Endothelial cell of umbilical vein (primary cell): ENCODE data around the gene ATP13A3. TPM values are rescaled to one million over a fixed set of nuclear protein-coding genes. Genes with fewer than 3 reads are reported as not detected.

Experiments used
- BruUV-seq: library from RNA; stranded (reverse); fragments of 400-500 nt; replicated peaks from 2 replicates; lab custom pipeline; 2021; lab: Mats Ljungman, UMichigan
- CTCF ChIA-PET: fragments of 300-600, 350-600 bp; sonication (Branson Sonifier 250); formaldehyde crosslinking; loops from one replicate; lab custom pipeline; 2021; ENCODE audit warnings: antibody characterized with exemption, inconsistent platforms; lab: Charles Lee
- POLR2A ChIA-PET: fragments of 300-600, 350-600 bp; sonication (Branson Sonifier 250); formaldehyde crosslinking; loops from one replicate; lab custom pipeline; 2021; ENCODE audit warnings: antibody characterized with exemption, inconsistent platforms; lab: Charles Lee
- DNase-seq: peaks from one replicate; pipeline ENCODE4 v3.0.0-alpha.2; 2011; ENCODE audit warnings: low read depth, low spot score
- FAIRE-seq: peaks from 2 replicates; lab custom pipeline; 2011; peaks lifted over from hg19 to GRCh38; lab: Jason Lieb, UNC
- H2AFZ ChIP-seq: 2 replicates; pipeline ENCODE4 v1.6.0; 2012; ENCODE audit warnings: low read depth, low read length, control low read depth, inconsistent platforms
- H3K27ac ChIP-seq: 2 replicates; pipeline ENCODE4 v1.5.1; 2011; ENCODE audit warnings: low read depth, mild to moderate bottlenecking, control low read depth, low read length, moderate library complexity; ENCODE audit not compliant: insufficient read depth
- H3K27me3 ChIP-seq, 2 experiments: 2 replicates each; pipeline versions ENCODE4 v1.6.0 to v1.6.1; 2011; ENCODE audit warnings: low read length in 2 of 2, mixed read lengths in 1 of 2; ENCODE audit not compliant: control insufficient read depth in 2 of 2, insufficient read depth in 2 of 2
- H3K36me3 ChIP-seq, 2 experiments: 2 replicates in 1 of 2; 3 replicates in 1 of 2; pipeline ENCODE4 v1.5.1; 2011; ENCODE audit warnings: low read length in 2 of 2, mild to moderate bottlenecking in 1 of 2, moderate library complexity in 1 of 2; ENCODE audit not compliant: control insufficient read depth in 2 of 2, insufficient read depth in 2 of 2; ENCODE audit errors: extremely low read depth in 1 of 2
- H3K4me1 ChIP-seq: 3 replicates; pipeline ENCODE4 v1.5.1; 2011; ENCODE audit warnings: mild to moderate bottlenecking, low read length; ENCODE audit not compliant: control insufficient read depth, insufficient read depth; ENCODE audit errors: extremely low read depth
- H3K4me2 ChIP-seq: 2 replicates; pipeline ENCODE4 v1.6.1; 2011; ENCODE audit warnings: low read length, control low read depth, mixed read lengths; ENCODE audit not compliant: insufficient read depth
- H3K4me3 ChIP-seq, 3 experiments: fragments of 200-600 bp in 1 of 3; sonication (generic), shearing (Covaris generic) in 1 of 3; replicated peaks in 1 of 3; 2 replicates each; pipeline ENCODE4 v1.5.1; 2011 to 2016; ENCODE audit warnings: control low read depth in 3 of 3, low read length in 3 of 3, mild to moderate bottlenecking in 2 of 3, inconsistent platforms in 1 of 3, low read depth in 1 of 3, moderate library complexity in 1 of 3; ENCODE audit not compliant: insufficient read depth in 1 of 3
- H3K79me2 ChIP-seq: 2 replicates; pipeline ENCODE4 v1.6.0; 2012; ENCODE audit warnings: low read length, inconsistent platforms; ENCODE audit not compliant: control insufficient read depth, insufficient read depth
- H3K9ac ChIP-seq: replicated peaks from 2 replicates; pipeline ENCODE3; 2011; ENCODE audit warnings: low read length, control low read depth; ENCODE audit not compliant: insufficient read depth; ENCODE audit errors: extremely low read depth
- H3K9me1 ChIP-seq: replicated peaks from 3 replicates; pipeline ENCODE4 v1.6.0; 2011; ENCODE audit warnings: mild to moderate bottlenecking, low read length; ENCODE audit not compliant: control insufficient read depth, insufficient read depth; ENCODE audit errors: extremely low read depth
- H3K9me3 ChIP-seq: replicated peaks from 2 replicates; pipeline ENCODE4 v1.5.1; 2012; ENCODE audit warnings: low read length, inconsistent platforms; ENCODE audit not compliant: control insufficient read depth, insufficient read depth
- H4K20me1 ChIP-seq: replicated peaks from 2 replicates; pipeline ENCODE3; 2011; ENCODE audit warnings: mild to moderate bottlenecking, low read length; ENCODE audit not compliant: control insufficient read depth, insufficient read depth; ENCODE audit errors: extremely low read depth
- EZH2 ChIP-seq: IDR thresholded peaks from 2 replicates; pipeline ENCODE4 v1.6.1; 2012; ENCODE audit warnings: borderline replicate concordance, low read depth, mild to moderate bottlenecking, moderate library complexity, low read length, inconsistent platforms; ENCODE audit not compliant: severe bottlenecking
- FOS ChIP-seq: IDR thresholded peaks from 2 replicates; pipeline ENCODE4 v1.6.1; 2011; ENCODE audit warnings: mild to moderate bottlenecking, low read length, moderate library complexity, borderline replicate concordance; ENCODE audit not compliant: insufficient read depth
- GATA2 ChIP-seq: IDR thresholded peaks from 2 replicates; pipeline ENCODE4 v1.7.0; 2011; ENCODE audit warnings: low read depth, mild to moderate bottlenecking, moderate library complexity, mixed read lengths, low read length; ENCODE audit not compliant: insufficient read length, insufficient read depth
- JUN ChIP-seq: IDR thresholded peaks from 2 replicates; pipeline ENCODE4 v1.6.1; 2011; ENCODE audit warnings: borderline replicate concordance, low read depth; ENCODE audit not compliant: insufficient read length, insufficient read depth
- MYC ChIP-seq: IDR thresholded peaks from one replicate; pipeline ENCODE4 v1.6.1; 2011; ENCODE audit warnings: mild to moderate bottlenecking, low read depth, low read length
- POLR2A ChIP-seq: IDR thresholded peaks from 2 replicates; pipeline ENCODE4 v1.6.1; 2012; ENCODE audit warnings: low read depth, mild to moderate bottlenecking, control low read depth, low read length
- POLR2AphosphoS5 ChIP-seq: IDR thresholded peaks from 2 replicates; pipeline ENCODE4 v1.6.1; 2012; ENCODE audit warnings: low read depth, mild to moderate bottlenecking, control low read depth, low read length, moderate library complexity; ENCODE audit not compliant: insufficient read depth
- dilution Hi-C: fragments of 300-500 bp; cut with MboI; formaldehyde crosslinking; loops from one replicate; pipeline ENCODE4 v1.15.0; 2019; ENCODE audit warnings: low sequenced_read_pairs; ENCODE audit not compliant: extremely low pct_ligation_motif_present
- intact Hi-C: fragments of 100-400 bp; cut with micrococcal nuclease; formaldehyde crosslinking; loops from one replicate; pipeline ENCODE4 v1.10.0; 2022
- polyA plus RNA-seq, 4 experiments: library from polyadenylated mRNA; depleted of rRNA in 3 of 4; stranded (reverse) in 3 of 4; unstranded in 1 of 4; fragments of >200 nt; gene quantifications; 2 replicates each; pipeline versions ENCODE4 v1.2.1 to v1.2.3, GENCODE V29; 2011 to 2012; ENCODE audit warnings: missing spikeins in 1 of 4
- total RNA-seq: library from RNA; stranded (reverse); gene quantifications from 2 replicates; pipeline ENCODE4 v1.2.3, GENCODE V29; 2021
- TF ChIP-seq, protein P1 (sequence below): IDR thresholded peaks from 2 replicates; pipeline ENCODE4 v1.6.1; 2011; ENCODE audit not compliant: insufficient read depth, insufficient read length
- TF ChIP-seq, protein P2 (sequence below), 2 donors: IDR thresholded peaks; 1 replicate in 1 of 2; 2 replicates in 1 of 2; pipeline ENCODE4 v1.5.1; 2011; ENCODE audit warnings: low read length in 2 of 2, mild to moderate bottlenecking in 2 of 2, moderate library complexity in 2 of 2, control low read depth in 1 of 2, inconsistent platforms in 1 of 2, low read depth in 1 of 2; ENCODE audit not compliant: insufficient read depth in 1 of 2; ENCODE audit errors: extremely low read depth in 1 of 2

The ATP13A3 gene
- total and polyA plus RNA-seq, 2 donors (not counting 3 experiments of a cell fraction or from before 2014, with no cell fraction given), result 12.0 to 59.0 TPM

DNA sequence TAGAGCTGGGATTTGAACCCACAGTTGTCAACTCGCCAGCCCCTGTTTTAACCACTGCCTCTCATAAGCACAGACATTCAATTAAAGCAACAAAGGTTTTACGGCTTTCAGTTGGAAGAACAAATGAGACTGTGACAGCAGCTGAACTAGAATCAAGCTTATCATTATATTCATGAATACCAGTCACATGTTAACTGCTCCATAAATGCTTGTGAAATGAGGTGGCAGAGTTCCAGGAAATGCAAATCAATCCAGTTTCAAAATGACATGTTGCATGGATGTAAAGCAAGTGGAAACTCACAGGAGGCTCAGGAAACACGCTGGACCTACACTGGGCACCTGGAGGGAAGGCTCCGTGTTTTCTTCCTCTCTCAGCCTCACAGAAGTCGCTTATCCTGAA is 91.6 kb downstream of the ATP13A3 start:
- Histone ChIP-seq H3K9me3 (no peaks in the 10 kb centered on the region), H3K4me3 (no peak overlapping the region), H3K4me1 (peaks cover 6% of the 10 kb centered on the region), H3K27me3 (peaks cover 27 to 65% of the 10 kb centered on the region in 2 experiments), H3K27ac (no peak overlapping the region), H3K4me2 (no peak overlapping the region), H3K9me1 (no peaks in the 10 kb centered on the region), H3K79me2 (no peaks in the 10 kb centered on the region), H4K20me1 (no peaks in the 10 kb centered on the region), H3K36me3 (no peaks in the 10 kb centered on the region), H3K9ac (no peak overlapping the region), H2AFZ (no peak overlapping the region)
- ChIA-PET POLR2A (no interaction called here), CTCF (interaction anchor here (1.0 to 6.6 kb wide), 5 partner anchors 10 to 61 kb away, joined by 3 to 74 read pairs (median 4); no protein-coding TSS in a partner anchor)
- DNase-seq (peak; percentile 11), FAIRE-seq (no peak)
- no TSS peak for BruUV-seq
- intact Hi-C loops, result no loop called here
- TF ChIP-seq POLR2A (no peak), FOS (no peak), POLR2AphosphoS5 (no peak), EZH2 (no peak), MYC (no peak), GATA2 (no peak), JUN (no peak)
- TF ChIP-seq, protein P1, sequence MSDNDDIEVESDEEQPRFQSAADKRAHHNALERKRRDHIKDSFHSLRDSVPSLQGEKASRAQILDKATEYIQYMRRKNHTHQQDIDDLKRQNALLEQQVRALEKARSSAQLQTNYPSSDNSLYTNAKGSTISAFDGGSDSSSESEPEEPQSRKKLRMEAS, result no peak
- TF ChIP-seq, protein P2, sequence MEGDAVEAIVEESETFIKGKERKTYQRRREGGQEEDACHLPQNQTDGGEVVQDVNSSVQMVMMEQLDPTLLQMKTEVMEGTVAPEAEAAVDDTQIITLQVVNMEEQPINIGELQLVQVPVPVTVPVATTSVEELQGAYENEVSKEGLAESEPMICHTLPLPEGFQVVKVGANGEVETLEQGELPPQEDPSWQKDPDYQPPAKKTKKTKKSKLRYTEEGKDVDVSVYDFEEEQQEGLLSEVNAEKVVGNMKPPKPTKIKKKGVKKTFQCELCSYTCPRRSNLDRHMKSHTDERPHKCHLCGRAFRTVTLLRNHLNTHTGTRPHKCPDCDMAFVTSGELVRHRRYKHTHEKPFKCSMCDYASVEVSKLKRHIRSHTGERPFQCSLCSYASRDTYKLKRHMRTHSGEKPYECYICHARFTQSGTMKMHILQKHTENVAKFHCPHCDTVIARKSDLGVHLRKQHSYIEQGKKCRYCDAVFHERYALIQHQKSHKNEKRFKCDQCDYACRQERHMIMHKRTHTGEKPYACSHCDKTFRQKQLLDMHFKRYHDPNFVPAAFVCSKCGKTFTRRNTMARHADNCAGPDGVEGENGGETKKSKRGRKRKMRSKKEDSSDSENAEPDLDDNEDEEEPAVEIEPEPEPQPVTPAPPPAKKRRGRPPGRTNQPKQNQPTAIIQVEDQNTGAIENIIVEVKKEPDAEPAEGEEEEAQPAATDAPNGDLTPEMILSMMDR (IDR thresholded peaks at IDR 0.05; ENCODE audit: extremely low read depth in 1 of 2, insufficient read depth in 1 of 2, low read depth in 1 of 2, low read length in 2 of 2), result no peak
- dilution Hi-C loops, result no loop called here
